ENCODE results near the gene METTL6. TPM values are rescaled to one million over a fixed set of nuclear protein-coding genes. Genes with fewer than 3 reads are reported as not detected.

The METTL6 gene, protein sequence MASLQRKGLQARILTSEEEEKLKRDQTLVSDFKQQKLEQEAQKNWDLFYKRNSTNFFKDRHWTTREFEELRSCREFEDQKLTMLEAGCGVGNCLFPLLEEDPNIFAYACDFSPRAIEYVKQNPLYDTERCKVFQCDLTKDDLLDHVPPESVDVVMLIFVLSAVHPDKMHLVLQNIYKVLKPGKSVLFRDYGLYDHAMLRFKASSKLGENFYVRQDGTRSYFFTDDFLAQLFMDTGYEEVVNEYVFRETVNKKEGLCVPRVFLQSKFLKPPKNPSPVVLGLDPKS
- total RNA-seq (2022; extraction: Qiagen RNA extraction) = 23.3 to 32.9 TPM (median 24.5 TPM) in 5 replicates

DNA sequence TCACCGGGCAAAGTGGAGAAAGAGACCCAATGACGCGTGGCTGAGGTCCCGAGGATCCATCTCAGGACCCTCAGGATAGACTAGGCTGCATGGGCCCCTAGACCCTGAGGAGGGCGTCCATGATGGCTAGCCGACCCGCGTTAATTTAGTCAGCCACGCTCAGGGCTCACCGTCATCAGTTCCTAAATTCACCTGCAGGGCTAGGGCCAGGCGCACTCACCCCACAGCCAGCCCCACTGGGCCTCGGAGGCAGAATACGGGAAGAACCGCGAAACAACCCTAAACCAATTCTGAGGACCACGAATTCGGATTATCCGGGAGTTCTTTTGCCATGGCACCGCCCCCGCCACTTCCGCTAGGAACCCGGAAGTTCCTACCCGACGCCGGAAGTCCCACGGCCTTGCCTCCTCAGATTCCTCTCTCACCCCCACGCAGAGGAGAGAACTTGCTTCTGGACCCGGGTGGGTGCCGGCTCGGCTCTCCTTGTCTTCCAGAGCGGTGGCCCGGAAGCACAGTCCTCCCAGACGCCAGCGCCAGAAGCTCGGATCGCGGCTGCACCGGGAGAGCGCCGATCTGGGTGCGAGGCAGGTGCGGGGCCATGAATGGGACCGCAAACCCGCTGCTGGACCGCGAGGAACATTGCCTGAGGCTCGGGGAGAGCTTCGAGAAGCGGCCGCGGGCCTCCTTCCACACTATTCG, at the start of gene METTL6, which contains the start of gene EAF1:
Gene METTL6, minus strand, starts transcription at position 363 of the 699 bp plus-strand sequence. CDS start 1,033 bp downstream, outside the sequence.
Gene EAF1, plus strand, starts transcription at position 417 of the 699 bp plus-strand sequence. Its CDS starts 182 bp downstream, at position 599.

Other genes starting within 250 kb of the METTL6 start
- 21.6 to 32.5 TPM (median 25.6 TPM) in 5 replicates for gene CAPN7, start 221.3 kb downstream of the METTL6 start, total RNA-seq (2022; extraction: Qiagen RNA extraction)
- gene SH3BP5, start 95.0 kb downstream of the METTL6 start, total RNA-seq (2022; extraction: Qiagen RNA extraction) = 15.5 to 16.0 TPM (median 15.7 TPM) in 5 replicates
- gene EAF1, start 54 bp upstream of the METTL6 start, total RNA-seq (2022; extraction: Qiagen RNA extraction) = 13.7 to 18.0 TPM (median 15.1 TPM) in 5 replicates
- 0.17 to 0.33 TPM (median 0.25 TPM) in 5 replicates for gene COLQ, start 94.2 kb upstream of the METTL6 start, total RNA-seq (2022; extraction: Qiagen RNA extraction)
- 23.1 to 31.0 TPM (median 24.2 TPM) in 5 replicates for gene HACL1, start 174.0 kb upstream of the METTL6 start, total RNA-seq (2022; extraction: Qiagen RNA extraction)
- gene BTD, start 174.2 kb upstream of the METTL6 start, total RNA-seq (2022; extraction: Qiagen RNA extraction) = 15.4 to 19.3 TPM (median 16.8 TPM) in 5 replicates